A673 (cell line): ENCODE measurements around the gene RALGAPA2. TPM values are rescaled to one million over a fixed set of nuclear protein-coding genes. Genes with fewer than 3 reads are reported as not detected.

Experiments
- BruUV-seq: library from RNA; stranded (reverse); fragments of 400-500 nt; replicated peaks from 2 replicates; lab custom pipeline; 2021; lab: Mats Ljungman, UMichigan
- CTCF ChIA-PET: fragments of 300-600 bp; sonication (Branson Sonifier 250); formaldehyde crosslinking; loops from one replicate; lab custom pipeline; 2022; ENCODE audit warnings: antibody characterized with exemption; lab: Charles Lee
- POLR2A ChIA-PET: fragments of 300-600 bp; sonication (Branson Sonifier 250); formaldehyde crosslinking; loops from one replicate; lab custom pipeline; 2022; ENCODE audit warnings: antibody characterized with exemption; ENCODE audit not compliant: low non-redundant PET; lab: Charles Lee
- DNase-seq: peaks from one replicate; pipeline ENCODE4 v3.0.0-alpha.2; 2015; ENCODE audit warnings: low spot score
- H3K27ac ChIP-seq: fragments of 200-600 bp; sonication (generic); 2 replicates; pipeline ENCODE4 v1.5.1; 2016; ENCODE audit warnings: mixed run types, low read depth, mild to moderate bottlenecking, mixed read lengths, antibody characterized with exemption, low read length; ENCODE audit not compliant: poor library complexity, severe bottlenecking
- H3K27me3 ChIP-seq: fragments of 200-600 bp; sonication (generic); replicated peaks from 2 replicates; pipeline ENCODE4 v1.6.1; 2017; ENCODE audit warnings: mixed run types, low read depth, mild to moderate bottlenecking, mixed read lengths, antibody characterized with exemption, low read length; ENCODE audit not compliant: insufficient read depth, poor library complexity
- H3K36me3 ChIP-seq: fragments of 200-600 bp; sonication (generic); 2 replicates; pipeline ENCODE4 v1.6.1; 2016; ENCODE audit warnings: mixed run types, mild to moderate bottlenecking, mixed read lengths, antibody characterized with exemption, low read length; ENCODE audit not compliant: insufficient read depth, poor library complexity, severe bottlenecking
- H3K4me1 ChIP-seq: fragments of 200-600 bp; sonication (generic); 2 replicates; pipeline ENCODE4 v1.6.1; 2017; ENCODE audit warnings: mixed run types, mild to moderate bottlenecking, mixed read lengths, antibody characterized with exemption, low read length; ENCODE audit not compliant: insufficient read depth, poor library complexity, severe bottlenecking
- H3K4me3 ChIP-seq: fragments of 200-600 bp; sonication (generic); 2 replicates; pipeline ENCODE4 v1.5.1; 2016; ENCODE audit warnings: low read depth, mixed run types, mild to moderate bottlenecking, mixed read lengths, low read length; ENCODE audit not compliant: poor library complexity, severe bottlenecking
- H3K9me3 ChIP-seq: fragments of 200-600 bp; sonication (generic); 2 replicates; pipeline ENCODE4 v1.6.1; 2016; ENCODE audit warnings: mixed run types, low read depth, mild to moderate bottlenecking, mixed read lengths, antibody characterized with exemption, low read length; ENCODE audit not compliant: poor library complexity, severe bottlenecking
- EZH2 ChIP-seq: fragments of 200-600 bp; sonication (generic); IDR thresholded peaks from 2 replicates; pipeline ENCODE4 v1.6.1; 2017; ENCODE audit warnings: borderline replicate concordance, low read depth, mild to moderate bottlenecking, mixed read lengths, antibody characterized with exemption, low read length; ENCODE audit not compliant: poor library complexity, severe bottlenecking
- intact Hi-C: fragments of 100-400 bp; cut with micrococcal nuclease; formaldehyde crosslinking; loops from one replicate; pipeline ENCODE4 v1.10.0; 2022; ENCODE audit not compliant: unreplicated experiment
- total RNA-seq: library from RNA; stranded (reverse); gene quantifications from 2 replicates; pipeline ENCODE4 v1.2.3, GENCODE V29; 2021
- TF ChIP-seq, protein P1 (sequence below): fragments of 300-800, 200-600 bp; sonication (generic); conservative IDR thresholded peaks from 2 replicates; pipeline ENCODE4 v1.5.1; 2017; ENCODE audit warnings: low read depth, mild to moderate bottlenecking, antibody characterized with exemption, low read length, moderate library complexity, mixed read lengths

The RALGAPA2 gene
- total RNA-seq, 1 experiment from 2014 or later = 32.4 TPM

- intact Hi-C loops = no loop called here
- Histone ChIP-seq H3K36me3 (no peaks in the 10 kb centered on the region), H3K9me3 (no peaks in the 10 kb centered on the region), H3K27me3 (no peaks in the 10 kb centered on the region), H3K4me3 (no peak overlapping the region), H3K27ac (no peak overlapping the region), H3K4me1 (no peaks in the 10 kb centered on the region)
- BruUV-seq = no TSS peak
- ChIA-PET CTCF (no interaction called here), POLR2A (no interaction called here)
- TF ChIP-seq, protein P1, sequence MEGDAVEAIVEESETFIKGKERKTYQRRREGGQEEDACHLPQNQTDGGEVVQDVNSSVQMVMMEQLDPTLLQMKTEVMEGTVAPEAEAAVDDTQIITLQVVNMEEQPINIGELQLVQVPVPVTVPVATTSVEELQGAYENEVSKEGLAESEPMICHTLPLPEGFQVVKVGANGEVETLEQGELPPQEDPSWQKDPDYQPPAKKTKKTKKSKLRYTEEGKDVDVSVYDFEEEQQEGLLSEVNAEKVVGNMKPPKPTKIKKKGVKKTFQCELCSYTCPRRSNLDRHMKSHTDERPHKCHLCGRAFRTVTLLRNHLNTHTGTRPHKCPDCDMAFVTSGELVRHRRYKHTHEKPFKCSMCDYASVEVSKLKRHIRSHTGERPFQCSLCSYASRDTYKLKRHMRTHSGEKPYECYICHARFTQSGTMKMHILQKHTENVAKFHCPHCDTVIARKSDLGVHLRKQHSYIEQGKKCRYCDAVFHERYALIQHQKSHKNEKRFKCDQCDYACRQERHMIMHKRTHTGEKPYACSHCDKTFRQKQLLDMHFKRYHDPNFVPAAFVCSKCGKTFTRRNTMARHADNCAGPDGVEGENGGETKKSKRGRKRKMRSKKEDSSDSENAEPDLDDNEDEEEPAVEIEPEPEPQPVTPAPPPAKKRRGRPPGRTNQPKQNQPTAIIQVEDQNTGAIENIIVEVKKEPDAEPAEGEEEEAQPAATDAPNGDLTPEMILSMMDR = no peak
- TF ChIP-seq EZH2 = no peak
- no peak for DNase-seq
Observed at GRCh38 chr20:20604357-20604756, 108.1 kb downstream of the RALGAPA2 start.

DNA sequence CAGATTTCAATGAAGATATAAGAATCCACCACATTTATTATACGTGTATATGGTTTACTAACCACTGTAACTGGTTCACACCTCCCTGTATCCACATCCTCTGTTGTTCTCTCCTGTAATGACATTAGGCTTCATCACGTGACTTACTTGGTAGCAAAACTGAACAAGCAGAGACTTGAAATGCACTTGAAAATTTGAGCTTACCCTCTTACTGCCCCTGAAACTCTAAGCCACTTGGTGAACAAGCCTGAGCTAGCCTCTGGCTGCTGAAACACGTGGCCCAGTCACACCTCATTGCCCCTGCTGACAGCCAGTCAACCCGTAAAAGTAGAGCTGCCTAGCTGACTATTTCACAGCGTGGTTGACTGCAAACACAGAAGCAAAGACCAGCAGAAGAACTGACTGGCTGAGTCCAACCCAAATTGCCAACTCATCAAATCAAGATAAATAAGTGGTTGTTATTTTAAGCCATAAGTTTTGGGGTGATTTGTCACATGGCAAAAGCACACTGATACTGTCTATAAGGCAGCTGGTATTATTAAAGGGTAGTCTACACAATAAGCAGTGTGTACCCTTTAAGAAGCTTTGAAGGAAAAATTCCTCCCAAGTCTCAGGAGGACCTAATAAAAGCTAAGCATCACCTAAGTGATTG is 109.0 kb downstream of the RALGAPA2 start:
- Histone ChIP-seq H3K4me1 (no peaks in the 10 kb centered on the region), H3K9me3 (no peaks in the 10 kb centered on the region), H3K36me3 (no peaks in the 10 kb centered on the region), H3K4me3 (no peak overlapping the region), H3K27me3 (no peaks in the 10 kb centered on the region), H3K27ac (no peak overlapping the region)
- BruUV-seq = no TSS peak
- DNase-seq = peak; percentile 9
- CTCF ChIA-PET = no interaction called here
- POLR2A ChIA-PET = no interaction called here
- intact Hi-C loops = no loop called here
- TF ChIP-seq, protein P1 = no peak
- TF ChIP-seq EZH2 = no peak

DNA sequence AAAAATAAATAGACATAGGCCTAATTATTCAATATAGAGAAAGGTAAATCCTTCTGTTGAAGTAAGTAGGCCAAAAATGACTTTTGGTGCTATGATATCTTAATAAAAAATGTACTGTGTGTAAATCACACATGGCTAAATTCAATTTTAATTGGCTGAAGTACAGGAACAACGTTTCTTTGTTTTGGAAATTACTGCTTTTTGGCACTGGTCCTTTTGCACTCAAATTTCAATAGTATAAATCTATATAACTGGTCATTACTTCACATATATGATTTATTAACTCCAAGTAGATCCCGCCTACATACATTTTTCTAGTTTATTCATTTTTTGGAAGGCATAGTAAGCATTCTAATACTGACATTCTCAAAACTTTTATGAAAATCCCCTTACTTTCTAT is 114.5 kb downstream of the RALGAPA2 start:
- TF ChIP-seq EZH2 = no peak
- TF ChIP-seq, protein P1 = no peak

More for the DNA sequence above, 114.5 kb downstream of the RALGAPA2 start:
- Histone ChIP-seq H3K9me3 (no peaks in the 10 kb centered on the region), H3K27me3 (no peaks in the 10 kb centered on the region), H3K27ac (no peak overlapping the region), H3K36me3 (no peaks in the 10 kb centered on the region), H3K4me1 (no peaks in the 10 kb centered on the region), H3K4me3 (no peak overlapping the region)
- no TSS peak for BruUV-seq
- no peak for DNase-seq
- intact Hi-C loops = loop anchor here (10.0 kb wide), 1 partner anchor 227 kb away; no protein-coding TSS in a partner anchor
- CTCF ChIA-PET = no interaction called here
- POLR2A ChIA-PET = no interaction called here
